Muscle layer of colon (tissue), 2 donors: ENCODE data around the gene TNNI3.

Experiments used
- H3K27ac ChIP-seq: one replicate; pipeline ENCODE4 v1.7.0; 2013; ENCODE audit warnings: low read depth, mild to moderate bottlenecking, low read length, moderate library complexity
- H3K27me3 ChIP-seq, 2 donors: one replicate each; pipeline ENCODE4 v1.7.0; 2013; ENCODE audit warnings: low read length in 2 of 2, mild to moderate bottlenecking in 2 of 2; ENCODE audit not compliant: insufficient read depth in 2 of 2, control insufficient read depth in 1 of 2
- H3K36me3 ChIP-seq: one replicate; pipeline ENCODE4 v1.7.0; 2013; ENCODE audit warnings: mild to moderate bottlenecking, low read length; ENCODE audit not compliant: insufficient read depth
- H3K4me1 ChIP-seq: one replicate; pipeline ENCODE4 v1.7.0; 2013; ENCODE audit warnings: mild to moderate bottlenecking, low read length; ENCODE audit not compliant: insufficient read depth
- H3K4me3 ChIP-seq, 2 donors: one replicate each; pipeline ENCODE4 v1.7.0; 2013; ENCODE audit warnings: low read length in 2 of 2, low read depth in 1 of 2, mild to moderate bottlenecking in 1 of 2, moderate library complexity in 1 of 2
- H3K9ac ChIP-seq: one replicate; pipeline ENCODE4 v1.7.0; 2013; ENCODE audit warnings: low read length
- H3K9me3 ChIP-seq: one replicate; pipeline ENCODE4 v1.7.0; 2013; ENCODE audit warnings: mild to moderate bottlenecking, low read length
- donor health status: abdominal sarcoma.
- donor health status: Adenocarcinoma of cecum.

The TNNI3 gene

DNA sequence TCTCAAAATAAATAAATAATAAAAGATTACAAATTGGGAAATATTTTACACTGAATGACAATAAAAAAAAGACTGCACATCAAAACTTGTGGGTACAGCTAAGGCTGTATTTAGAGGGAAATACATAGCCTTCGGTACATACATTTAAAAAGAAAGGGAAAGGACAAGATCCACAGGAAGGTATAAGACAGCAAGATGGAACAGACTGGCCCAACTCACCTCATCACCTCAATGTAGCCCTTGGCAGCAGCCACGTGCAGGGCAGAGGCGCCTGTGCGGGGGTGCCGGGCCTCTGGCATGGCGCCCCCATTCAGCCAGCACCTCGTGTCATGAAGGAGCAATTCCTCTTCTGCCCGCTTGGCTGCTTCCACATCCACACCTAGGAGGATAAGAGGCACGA lies 54.3 kb downstream of the TNNI3 start:
- Histone ChIP-seq H3K27me3 (no peaks in the 10 kb centered on the region), H3K9me3 (no peaks in the 10 kb centered on the region), H3K4me3 (no peak overlapping the region), H3K9ac (no peak overlapping the region), H3K27ac (no peak overlapping the region), H3K4me1 (no peaks in the 10 kb centered on the region), H3K36me3 (peaks cover 64% of the 10 kb centered on the region)
